A549 (cell line): ENCODE measurements around the gene SEC11A. TPM values are rescaled to one million over a fixed set of nuclear protein-coding genes. Genes with fewer than 3 reads are reported as not detected.

Experiments used
- ATAC-seq, 2 experiments: fragments of 200-7000 bp in 1 of 2; fragments of >200 bp in 1 of 2; cut with Nextera tagmentation in 1 of 2; cut with Tn5 transposase in 1 of 2; 3 replicates each; pipeline versions ENCODE4 v1.8.0 to v1.9.1; 2018 to 2020; ENCODE audit warnings: mild to moderate bottlenecking in 1 of 2, moderate library complexity in 1 of 2
- CTCF ChIA-PET: fragments of 300-600 bp; sonication (Branson Sonifier 250); formaldehyde crosslinking; extraction: SDS; loops from one replicate; lab custom pipeline; 2021; ENCODE audit warnings: antibody characterized with exemption, inconsistent platforms; lab: Yijun Ruan, JAX
- POLR2A ChIA-PET: fragments of 350-600 bp; formaldehyde crosslinking; extraction: SDS; loops from one replicate; lab custom pipeline; 2021; ENCODE audit warnings: antibody characterized with exemption, inconsistent platforms; lab: Yijun Ruan, JAX
- DNase-seq, 2 experiments: peaks; one replicate each; pipeline versions ENCODE4 v3.0.0 to v3.0.0-alpha.2; 2011 to 2016; ENCODE audit warnings: low read depth in 1 of 2, low spot score in 1 of 2
- FAIRE-seq: peaks from 2 replicates; lab custom pipeline; 2011; peaks lifted over from hg19 to GRCh38; lab: Jason Lieb, UNC
- H3K27ac ChIP-seq, 2 experiments: fragments of >200 bp; sonication (Bioruptor Twin); formaldehyde crosslinking; 3 replicates each; pipeline ENCODE4 v1.5.1; 2016 to 2017
- H3K4me1 ChIP-seq: fragments of >200 bp; sonication (Bioruptor Twin); formaldehyde crosslinking; 3 replicates; pipeline ENCODE4 v1.6.1; 2016
- H3K4me2 ChIP-seq: fragments of >200 bp; sonication (Bioruptor Twin); formaldehyde crosslinking; 3 replicates; pipeline ENCODE4 v1.6.1; 2016
- H3K4me3 ChIP-seq: fragments of >200 bp; sonication (Bioruptor Twin); formaldehyde crosslinking; 3 replicates; pipeline ENCODE4 v1.5.1; 2016
- H3K9me3 ChIP-seq: fragments of >200 bp; sonication (Bioruptor Twin); formaldehyde crosslinking; 3 replicates; pipeline ENCODE4 v1.6.1; 2016
- CBX8 ChIP-seq: fragments of 200-600 bp; sonication (generic); IDR thresholded peaks from 2 replicates; pipeline ENCODE4 v1.6.1; 2016
- CHD4 ChIP-seq: fragments of 200-600 bp; sonication (generic); IDR thresholded peaks from 2 replicates; pipeline ENCODE4 v1.6.1; 2016; ENCODE audit warnings: antibody characterized with exemption, mild to moderate bottlenecking, borderline replicate concordance
- EHMT2 ChIP-seq: fragments of 200-600 bp; sonication (generic); IDR thresholded peaks from 2 replicates; pipeline ENCODE4 v1.6.1; 2016; ENCODE audit warnings: antibody characterized with exemption, low read depth, mild to moderate bottlenecking, moderate library complexity
- ESRRA ChIP-seq: fragments of 150-350 bp; IDR thresholded peaks from 2 replicates; pipeline ENCODE4 v1.6.1; 2014; ENCODE audit warnings: mild to moderate bottlenecking, low read length, borderline replicate concordance
- GATA3 ChIP-seq: IDR thresholded peaks from 2 replicates; pipeline ENCODE4 v1.6.1; 2012; ENCODE audit warnings: borderline replicate concordance
- HDAC2 ChIP-seq: fragments of 200-600 bp; sonication (generic); IDR thresholded peaks from 2 replicates; pipeline ENCODE4 v1.6.1; 2016
- JUN ChIP-seq, 2 experiments: fragments of >200 bp; sonication (Bioruptor Twin); formaldehyde crosslinking; IDR thresholded peaks; 2 replicates in 1 of 2; 3 replicates in 1 of 2; pipeline ENCODE4 v1.6.1; 2016 to 2017
- MYC ChIP-seq: IDR thresholded peaks from 2 replicates; pipeline ENCODE4 v1.6.1; 2012; ENCODE audit warnings: mild to moderate bottlenecking, inconsistent platforms, low read length, improper control_type of control experiment, borderline replicate concordance
- NPAS2 ChIP-seq: fragments of 250-450 bp; sonication (Bioruptor Pico); IDR thresholded peaks from 2 replicates; pipeline ENCODE4 v1.8.0; 2022; ENCODE audit warnings: mild to moderate bottlenecking, moderate library complexity, borderline replicate concordance
- PHF8 ChIP-seq: fragments of 200-600 bp; sonication (generic); IDR thresholded peaks from 2 replicates; pipeline ENCODE4 v1.6.1; 2016; ENCODE audit warnings: low read depth, mild to moderate bottlenecking, antibody characterized with exemption, moderate library complexity, borderline replicate concordance
- POLR2A ChIP-seq: IDR thresholded peaks from 2 replicates; pipeline ENCODE4 v1.6.1; 2012; ENCODE audit warnings: mild to moderate bottlenecking, low read length
- RCOR1 ChIP-seq: fragments of 150-350 bp; IDR thresholded peaks from 2 replicates; pipeline ENCODE4 v1.6.1; 2014; ENCODE audit warnings: antibody characterized with exemption, low read length, low read depth
- SREBF2 ChIP-seq: fragments of 450-650 bp; IDR thresholded peaks from 2 replicates; pipeline ENCODE4 v1.6.1; 2014; ENCODE audit warnings: mild to moderate bottlenecking, moderate library complexity
- ZC3H11A ChIP-seq: fragments of 450-650 bp; IDR thresholded peaks from 2 replicates; pipeline ENCODE4 v1.6.1; 2014; ENCODE audit warnings: antibody characterized with exemption, mild to moderate bottlenecking
- ZFP36 ChIP-seq: fragments of 450-650 bp; IDR thresholded peaks from 2 replicates; pipeline ENCODE4 v1.6.1; 2014; ENCODE audit warnings: borderline replicate concordance; ENCODE audit not compliant: partially characterized antibody
- WGBS: methylation state at CpG from one replicate; pipeline ENCODE4 v1.1.6; 2017; ENCODE audit errors: missing lambda C conversion rate; 5-methylcytosine and 5-hydroxymethylcytosine counted together
- polyA plus RNA-seq, 4 experiments: library from polyadenylated mRNA; depleted of rRNA in 3 of 4; stranded (reverse); fragments of >200 nt; fragmentation: RNase III in 1 of 4; extraction: RNeasy Plus Mini Kit Qiagen cat#74134 plus additional on column Dnase treatment in 1 of 4; gene quantifications; 2 replicates in 3 of 4; 3 replicates in 1 of 4; pipeline ENCODE4 v1.2.3, GENCODE V29; 2011 to 2017
- TF ChIP-seq, protein P1 (sequence below): fragments of >200 bp; sonication (Bioruptor Twin); formaldehyde crosslinking; IDR thresholded peaks from 2 replicates; pipeline ENCODE4 v1.6.1; 2016
- TF ChIP-seq, protein P2 (sequence below): IDR thresholded peaks from 2 replicates; pipeline ENCODE4 v1.6.1; 2012; ENCODE audit warnings: low read depth, borderline replicate concordance
- TF ChIP-seq, protein P3 (sequence below): fragments of >200 bp; sonication (Bioruptor Twin); formaldehyde crosslinking; IDR thresholded peaks from 3 replicates; pipeline ENCODE4 v1.5.1; 2016
- TF ChIP-seq, protein P4 (sequence below): fragments of 250-450 bp; sonication (Bioruptor Pico); IDR thresholded peaks from 2 replicates; pipeline ENCODE4 v1.5.0; 2021; ENCODE audit warnings: mild to moderate bottlenecking, moderate library complexity, borderline replicate concordance

The SEC11A gene
- polyA plus RNA-seq, 2 of the 4 experiments (the other 2 are of a cell fraction): 380 to 490 TPM

DNA sequence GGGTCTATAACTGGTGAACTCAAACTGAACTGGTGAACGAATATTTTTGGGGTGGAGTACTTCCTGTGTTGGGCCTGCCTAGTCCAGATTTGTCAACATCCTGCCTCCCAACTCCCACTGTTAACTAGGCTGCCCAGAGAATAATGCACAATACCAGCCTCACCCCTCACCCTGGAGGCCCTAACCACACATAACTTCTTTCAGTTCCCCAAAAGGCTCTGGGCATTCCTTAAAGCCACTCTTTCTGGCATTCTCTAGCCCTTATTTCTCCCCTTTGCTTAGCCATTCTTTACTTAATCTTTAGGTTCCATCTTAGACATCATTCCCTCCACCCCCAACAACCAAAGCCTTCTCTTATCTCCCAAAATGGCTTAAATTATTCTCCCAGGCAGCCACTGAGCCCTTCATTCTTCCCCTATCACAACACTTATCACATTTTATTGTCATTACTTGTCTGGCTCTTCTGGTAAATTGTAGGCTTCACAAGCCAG, 9.1 kb upstream of the SEC11A start:
- no peak overlapping the region for H3K4me3 ChIP-seq
- TF ChIP-seq SREBF2 (no peak), MYC (no peak), ESRRA (no peak)
- no peak overlapping the region for H3K4me2 ChIP-seq
- 26% methylated on average over 1 of the region's 1 CpG for WGBS
- no peaks in the 10 kb centered on the region for H3K4me1 ChIP-seq
- peak overlapping the region in 1 of 2 experiments; percentile 20; a peak in 2 of 6 replicates for H3K27ac ChIP-seq
- no peaks in the 10 kb centered on the region for H3K9me3 ChIP-seq
- 0 out of 6 replicates have a peak, but pooled peaks of 1 of the 2 experiments have one; percentile 30 for ATAC-seq
- CTCF ChIA-PET: interaction anchor here (0.9 to 6.0 kb wide), 4 partner anchors 8 to 16 kb away, joined by 3 to 27 read pairs (median 6); no protein-coding TSS in a partner anchor
- no peak for FAIRE-seq
- POLR2A ChIA-PET: no interaction called here
- DNase-seq: no peak

DNA sequence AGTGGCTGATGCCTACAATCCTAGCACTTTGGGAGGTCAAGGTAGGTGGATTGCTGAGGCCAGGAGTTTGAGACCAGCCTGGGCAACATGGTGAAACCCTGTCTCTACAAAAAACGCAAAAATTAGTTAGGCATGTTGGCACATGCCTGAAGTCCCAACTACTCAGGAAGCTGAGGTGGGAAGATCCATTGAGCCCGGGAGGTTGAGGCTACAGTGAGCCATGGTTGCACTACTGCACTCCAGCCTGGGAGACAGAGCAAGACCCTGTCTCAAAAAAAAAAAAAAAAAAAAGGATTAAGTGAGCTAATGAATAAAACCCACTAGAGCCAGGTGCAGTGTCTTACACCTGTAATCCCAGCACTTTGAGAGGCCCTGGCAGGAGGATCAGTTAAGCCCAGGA, 6.7 kb upstream of the SEC11A start:
- CTCF ChIA-PET: interaction anchor here (0.9 to 6.0 kb wide), 3 partner anchors 11 to 206 kb away, joined by 3 to 27 read pairs (median 7); no protein-coding TSS in a partner anchor
- H3K4me2 ChIP-seq: no peak overlapping the region
- TF ChIP-seq ZFP36: no peak
- TF ChIP-seq, all 56 proteins: peak for 0
- FAIRE-seq (no peak), DNase-seq (no peak), ATAC-seq (no peak)
- no peaks in the 10 kb centered on the region; the same call in 2 of the 3 replicates for H3K4me1 ChIP-seq
- POLR2A ChIA-PET: no interaction called here
- H3K27ac ChIP-seq: no peak overlapping the region
- WGBS: 80% methylated on average over 2 of the region's 2 CpGs
- no peak overlapping the region for H3K4me3 ChIP-seq
- H3K9me3 ChIP-seq: no peaks in the 10 kb centered on the region

DNA sequence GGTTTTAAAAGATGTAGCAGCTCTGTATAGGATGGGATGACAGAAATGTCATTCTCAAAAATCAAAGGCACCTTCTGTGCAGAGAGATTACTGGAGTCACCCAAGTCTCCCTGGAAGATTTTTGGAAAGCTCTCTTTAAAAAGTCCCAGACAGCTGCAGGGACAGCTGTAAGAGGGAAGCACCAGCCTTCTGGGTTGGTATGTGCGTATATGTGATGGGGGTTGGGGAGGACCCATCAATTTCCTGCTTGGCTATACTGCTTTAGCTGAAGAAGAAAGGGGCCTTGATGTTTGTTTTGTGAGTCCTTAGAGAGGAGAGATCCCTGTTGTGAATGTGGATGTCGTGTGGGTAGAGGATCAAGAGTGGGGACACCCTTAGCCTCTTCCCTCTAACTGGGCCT, 5.4 kb upstream of the SEC11A start:
- Histone ChIP-seq H3K4me3 (no peak overlapping the region), H3K4me1 (peaks cover 4% of the 10 kb centered on the region; the same call in 1 of the 3 replicates), H3K4me2 (no peak overlapping the region), H3K9me3 (no peaks in the 10 kb centered on the region), H3K27ac (no peak overlapping the region)
- ChIA-PET CTCF (interaction anchor here (0.6 to 6.0 kb wide), 6 partner anchors 10 to 36 kb away, joined by 3 to 27 read pairs (median 4); no protein-coding TSS in a partner anchor), POLR2A (interaction anchor here (0.6 to 0.9 kb wide), 3 partner anchors 13 to 63 kb away, joined by 4 to 5 read pairs (median 4); partner anchors contain the start of gene NMB)
- ATAC-seq (no peak), DNase-seq (no peak), FAIRE-seq (no peak)
- no peak for TF ChIP-seq HDAC2
- WGBS: 63% methylated on average over 2 of the region's 2 CpGs

DNA sequence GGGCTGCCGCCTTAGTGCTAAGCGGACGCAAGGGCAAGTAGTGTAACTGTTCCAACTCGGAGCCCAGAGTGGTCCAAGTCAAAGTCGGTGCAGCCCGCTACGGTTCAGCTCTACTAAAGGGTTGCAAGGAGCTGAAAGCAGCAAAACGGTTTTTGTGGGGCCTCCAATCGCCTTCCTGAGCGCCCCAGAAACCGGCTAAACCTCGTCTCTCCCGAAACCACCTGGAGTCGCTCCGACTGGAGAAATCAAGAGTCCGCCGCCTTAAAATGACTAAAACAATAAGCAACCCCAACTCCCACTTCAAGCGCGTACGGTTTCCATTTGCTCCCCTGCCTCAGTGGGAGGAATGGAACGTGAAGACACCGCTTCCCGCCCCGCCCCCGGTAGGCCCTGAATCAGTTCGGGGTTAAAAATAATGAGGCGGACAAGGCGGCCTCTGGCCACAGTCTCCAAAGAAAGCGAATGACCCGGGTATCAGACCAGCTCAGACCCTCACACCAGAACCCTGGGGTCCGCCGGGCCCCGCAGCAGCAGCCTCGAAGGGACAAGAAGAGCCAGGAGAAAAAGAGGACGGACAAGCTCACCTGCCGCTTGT, 401 bp downstream of the SEC11A start:
- no peak for FAIRE-seq
- peaks cover 19% of the 10 kb centered on the region for H3K4me1 ChIP-seq
- POLR2A ChIA-PET: interaction anchor here (0.6 to 6.0 kb wide), 22 partner anchors 9 to 264 kb away, joined by 3 to 119 read pairs (median 5); partner anchors contain the start of genes NMB, WDR73 and ZNF592
- TF ChIP-seq ZFP36: no peak
- TF ChIP-seq, protein P1, sequence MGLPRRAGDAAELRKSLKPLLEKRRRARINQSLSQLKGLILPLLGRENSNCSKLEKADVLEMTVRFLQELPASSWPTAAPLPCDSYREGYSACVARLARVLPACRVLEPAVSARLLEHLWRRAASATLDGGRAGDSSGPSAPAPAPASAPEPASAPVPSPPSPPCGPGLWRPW: no peak
- no peak for TF ChIP-seq RCOR1
- TF ChIP-seq, protein P2, sequence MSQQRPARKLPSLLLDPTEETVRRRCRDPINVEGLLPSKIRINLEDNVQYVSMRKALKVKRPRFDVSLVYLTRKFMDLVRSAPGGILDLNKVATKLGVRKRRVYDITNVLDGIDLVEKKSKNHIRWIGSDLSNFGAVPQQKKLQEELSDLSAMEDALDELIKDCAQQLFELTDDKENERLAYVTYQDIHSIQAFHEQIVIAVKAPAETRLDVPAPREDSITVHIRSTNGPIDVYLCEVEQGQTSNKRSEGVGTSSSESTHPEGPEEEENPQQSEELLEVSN: no peak
- TF ChIP-seq HDAC2: no peak
- TF ChIP-seq ZC3H11A: no peak
- TF ChIP-seq CBX8: no peak
- TF ChIP-seq POLR2A: no peak
- no peak for TF ChIP-seq NPAS2 (CRISPR knock-in tag)
- no peak for TF ChIP-seq GATA3
- TF ChIP-seq, protein P3, sequence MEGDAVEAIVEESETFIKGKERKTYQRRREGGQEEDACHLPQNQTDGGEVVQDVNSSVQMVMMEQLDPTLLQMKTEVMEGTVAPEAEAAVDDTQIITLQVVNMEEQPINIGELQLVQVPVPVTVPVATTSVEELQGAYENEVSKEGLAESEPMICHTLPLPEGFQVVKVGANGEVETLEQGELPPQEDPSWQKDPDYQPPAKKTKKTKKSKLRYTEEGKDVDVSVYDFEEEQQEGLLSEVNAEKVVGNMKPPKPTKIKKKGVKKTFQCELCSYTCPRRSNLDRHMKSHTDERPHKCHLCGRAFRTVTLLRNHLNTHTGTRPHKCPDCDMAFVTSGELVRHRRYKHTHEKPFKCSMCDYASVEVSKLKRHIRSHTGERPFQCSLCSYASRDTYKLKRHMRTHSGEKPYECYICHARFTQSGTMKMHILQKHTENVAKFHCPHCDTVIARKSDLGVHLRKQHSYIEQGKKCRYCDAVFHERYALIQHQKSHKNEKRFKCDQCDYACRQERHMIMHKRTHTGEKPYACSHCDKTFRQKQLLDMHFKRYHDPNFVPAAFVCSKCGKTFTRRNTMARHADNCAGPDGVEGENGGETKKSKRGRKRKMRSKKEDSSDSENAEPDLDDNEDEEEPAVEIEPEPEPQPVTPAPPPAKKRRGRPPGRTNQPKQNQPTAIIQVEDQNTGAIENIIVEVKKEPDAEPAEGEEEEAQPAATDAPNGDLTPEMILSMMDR: no peak
- TF ChIP-seq EHMT2: no peak
- TF ChIP-seq PHF8: no peak
- TF ChIP-seq, protein P4, sequence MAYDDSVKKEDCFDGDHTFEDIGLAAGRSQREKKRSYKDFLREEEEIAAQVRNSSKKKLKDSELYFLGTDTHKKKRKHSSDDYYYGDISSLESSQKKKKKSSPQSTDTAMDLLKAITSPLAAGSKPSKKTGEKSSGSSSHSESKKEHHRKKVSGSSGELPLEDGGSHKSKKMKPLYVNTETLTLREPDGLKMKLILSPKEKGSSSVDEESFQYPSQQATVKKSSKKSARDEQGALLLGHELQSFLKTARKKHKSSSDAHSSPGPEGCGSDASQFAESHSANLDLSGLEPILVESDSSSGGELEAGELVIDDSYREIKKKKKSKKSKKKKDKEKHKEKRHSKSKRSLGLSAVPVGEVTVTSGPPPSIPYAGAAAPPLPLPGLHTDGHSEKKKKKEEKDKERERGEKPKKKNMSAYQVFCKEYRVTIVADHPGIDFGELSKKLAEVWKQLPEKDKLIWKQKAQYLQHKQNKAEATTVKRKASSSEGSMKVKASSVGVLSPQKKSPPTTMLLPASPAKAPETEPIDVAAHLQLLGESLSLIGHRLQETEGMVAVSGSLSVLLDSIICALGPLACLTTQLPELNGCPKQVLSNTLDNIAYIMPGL (CRISPR knock-in tag): no peak
- no peak for TF ChIP-seq CHD4
- no peak for TF ChIP-seq JUN (IDR thresholded peaks at IDR 0.05)
- TF ChIP-seq, all 56 proteins: peak for 0
- DNase-seq (peak; percentile 45 to 51), ATAC-seq (peak; percentile 35 to 44)
- Histone ChIP-seq H3K9me3 (no peaks in the 10 kb centered on the region), H3K4me3 (peak overlapping the region; percentile 91), H3K27ac (peak overlapping the region; percentile 91 to 99), H3K4me2 (peak overlapping the region; percentile 96)
- 2% methylated on average over 36 of the region's 36 CpGs for WGBS
- CTCF ChIA-PET: interaction anchor here (0.8 to 3.1 kb wide), 14 partner anchors 8 to 1798 kb away, joined by 3 to 27 read pairs (median 4); partner anchors contain the start of gene NMB
